Measurements from ENCODE around the gene UMODL1.

UMODL1 gene

DNA sequence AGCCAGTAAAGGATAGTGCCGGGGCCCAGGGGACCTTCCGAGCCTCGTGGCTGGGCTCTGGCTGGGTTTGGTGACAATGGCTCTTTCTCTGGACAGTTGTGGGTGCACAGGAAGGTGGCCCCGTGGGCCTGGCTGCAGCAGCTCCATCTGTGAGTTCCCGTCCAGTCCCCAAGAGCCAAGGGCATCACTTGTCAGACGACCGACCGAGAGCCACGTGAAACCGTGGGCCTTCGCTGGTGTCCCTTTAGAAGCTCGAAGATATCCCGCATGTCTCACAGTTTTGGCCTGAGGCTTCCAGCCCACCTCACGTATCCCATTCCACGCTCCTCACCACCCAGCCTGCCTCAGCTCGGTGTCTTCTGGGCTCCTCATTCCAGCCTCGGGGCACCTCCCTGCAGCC, 27.2 kb upstream of the UMODL1 start:
- peaks cover 22% of the 10 kb centered on the region for H3K27me3 Mint-ChIP-seq (ENCODE audit: low read depth, poor library complexity)
- H3K36me3 Mint-ChIP-seq (ENCODE audit: low read depth): no peaks in the 10 kb centered on the region
- no peak for DNase-seq
- H3K4me1 Mint-ChIP-seq: peaks cover 14% of the 10 kb centered on the region
- H3K9me3 Mint-ChIP-seq: peaks cover 4% of the 10 kb centered on the region
- no peak overlapping the region for H3K4me3 Mint-ChIP-seq
- H3K27ac Mint-ChIP-seq: no peak overlapping the region
- TF ChIP-seq, protein P1, sequence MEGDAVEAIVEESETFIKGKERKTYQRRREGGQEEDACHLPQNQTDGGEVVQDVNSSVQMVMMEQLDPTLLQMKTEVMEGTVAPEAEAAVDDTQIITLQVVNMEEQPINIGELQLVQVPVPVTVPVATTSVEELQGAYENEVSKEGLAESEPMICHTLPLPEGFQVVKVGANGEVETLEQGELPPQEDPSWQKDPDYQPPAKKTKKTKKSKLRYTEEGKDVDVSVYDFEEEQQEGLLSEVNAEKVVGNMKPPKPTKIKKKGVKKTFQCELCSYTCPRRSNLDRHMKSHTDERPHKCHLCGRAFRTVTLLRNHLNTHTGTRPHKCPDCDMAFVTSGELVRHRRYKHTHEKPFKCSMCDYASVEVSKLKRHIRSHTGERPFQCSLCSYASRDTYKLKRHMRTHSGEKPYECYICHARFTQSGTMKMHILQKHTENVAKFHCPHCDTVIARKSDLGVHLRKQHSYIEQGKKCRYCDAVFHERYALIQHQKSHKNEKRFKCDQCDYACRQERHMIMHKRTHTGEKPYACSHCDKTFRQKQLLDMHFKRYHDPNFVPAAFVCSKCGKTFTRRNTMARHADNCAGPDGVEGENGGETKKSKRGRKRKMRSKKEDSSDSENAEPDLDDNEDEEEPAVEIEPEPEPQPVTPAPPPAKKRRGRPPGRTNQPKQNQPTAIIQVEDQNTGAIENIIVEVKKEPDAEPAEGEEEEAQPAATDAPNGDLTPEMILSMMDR (IDR thresholded peaks at IDR 0.05): no peak

DNA sequence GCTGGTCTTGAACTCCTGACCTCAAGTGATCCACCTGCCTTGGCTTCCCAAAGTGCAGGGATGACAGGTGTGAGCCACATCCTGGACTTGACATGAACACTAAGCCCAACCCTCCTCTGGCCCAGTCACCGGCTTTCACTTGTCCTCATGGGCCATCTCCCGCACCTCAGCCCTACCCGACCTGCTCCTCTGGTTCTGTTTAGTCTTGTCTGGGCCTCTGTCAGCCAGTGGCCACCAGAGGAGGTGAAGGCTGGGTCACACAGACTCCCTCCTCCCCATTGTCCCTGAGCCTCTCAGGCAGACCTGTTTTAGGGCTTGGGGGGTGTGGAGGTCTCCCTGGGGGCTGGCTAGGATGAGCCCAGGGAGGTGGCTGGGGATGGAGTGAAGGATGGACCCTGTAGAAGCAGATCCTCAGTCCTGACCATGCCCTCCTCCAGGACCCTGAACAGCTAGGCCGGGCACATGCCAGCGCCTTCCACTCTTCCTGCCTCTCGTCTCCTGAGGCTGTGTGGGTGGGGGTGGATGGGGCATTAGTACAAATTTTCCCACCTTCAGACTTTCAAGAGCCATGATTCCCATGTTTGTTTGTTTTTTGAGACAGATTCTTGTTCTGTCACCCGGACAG, 26.1 kb upstream of the UMODL1 start:
- DNase-seq: no peak
- no peaks in the 10 kb centered on the region for H3K9me3 Mint-ChIP-seq
- peaks cover 15% of the 10 kb centered on the region for H3K4me1 Mint-ChIP-seq
- TF ChIP-seq, protein P1 (IDR thresholded peaks at IDR 0.05): no peak
- H3K4me3 Mint-ChIP-seq: no peak overlapping the region
- no peaks in the 10 kb centered on the region for H3K36me3 Mint-ChIP-seq (ENCODE audit: low read depth)
- peaks cover 27% of the 10 kb centered on the region for H3K27me3 Mint-ChIP-seq (ENCODE audit: low read depth, poor library complexity)
- H3K27ac Mint-ChIP-seq: no peak overlapping the region

DNA sequence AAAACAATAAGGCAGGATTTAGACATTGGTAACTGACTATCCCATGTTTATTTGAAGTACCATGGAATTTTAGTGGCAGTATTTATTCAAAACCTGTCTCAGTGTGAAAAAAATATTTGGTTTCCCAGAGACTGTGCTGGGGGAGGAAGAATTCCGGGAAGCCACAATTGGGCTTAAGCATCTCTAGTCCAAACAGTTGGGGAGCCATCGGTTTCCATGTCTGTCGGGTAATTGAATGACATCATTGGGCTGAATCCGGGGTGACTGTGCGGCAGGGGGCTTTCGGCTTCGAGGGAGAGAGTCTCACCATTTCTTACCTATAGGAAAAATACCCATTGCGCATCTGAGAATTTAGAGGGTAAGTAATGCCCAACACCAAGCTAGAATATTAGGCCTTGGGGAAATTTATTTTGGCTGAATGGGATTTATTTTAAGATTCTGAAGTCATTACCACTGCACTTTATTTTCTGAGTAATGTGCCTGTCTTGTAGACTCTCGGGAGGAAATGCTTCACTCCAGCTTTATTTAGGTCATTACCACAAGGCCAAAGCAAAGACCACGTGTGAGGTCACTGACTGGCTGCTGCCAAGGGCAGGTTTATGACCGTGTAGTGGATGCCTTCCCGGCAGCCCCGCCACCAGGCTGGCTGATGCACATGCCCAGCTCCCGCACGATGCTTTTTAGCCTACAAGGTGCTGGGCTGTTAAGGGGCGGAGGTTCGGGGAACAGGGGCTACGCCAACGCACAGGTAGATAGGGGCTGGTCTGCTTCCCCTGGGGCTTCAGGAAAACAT, 23.1 kb upstream of the UMODL1 start:
- TF ChIP-seq, protein P1 (IDR thresholded peaks at IDR 0.05): no peak
- peaks cover 5% of the 10 kb centered on the region for H3K4me1 Mint-ChIP-seq
- peaks cover 32% of the 10 kb centered on the region for H3K27me3 Mint-ChIP-seq (ENCODE audit: low read depth, poor library complexity)
- peaks cover 6% of the 10 kb centered on the region for H3K9me3 Mint-ChIP-seq
- H3K27ac Mint-ChIP-seq: no peak overlapping the region
- H3K4me3 Mint-ChIP-seq: no peak overlapping the region
- H3K36me3 Mint-ChIP-seq (ENCODE audit: low read depth): no peaks in the 10 kb centered on the region
- DNase-seq: no peak

DNA sequence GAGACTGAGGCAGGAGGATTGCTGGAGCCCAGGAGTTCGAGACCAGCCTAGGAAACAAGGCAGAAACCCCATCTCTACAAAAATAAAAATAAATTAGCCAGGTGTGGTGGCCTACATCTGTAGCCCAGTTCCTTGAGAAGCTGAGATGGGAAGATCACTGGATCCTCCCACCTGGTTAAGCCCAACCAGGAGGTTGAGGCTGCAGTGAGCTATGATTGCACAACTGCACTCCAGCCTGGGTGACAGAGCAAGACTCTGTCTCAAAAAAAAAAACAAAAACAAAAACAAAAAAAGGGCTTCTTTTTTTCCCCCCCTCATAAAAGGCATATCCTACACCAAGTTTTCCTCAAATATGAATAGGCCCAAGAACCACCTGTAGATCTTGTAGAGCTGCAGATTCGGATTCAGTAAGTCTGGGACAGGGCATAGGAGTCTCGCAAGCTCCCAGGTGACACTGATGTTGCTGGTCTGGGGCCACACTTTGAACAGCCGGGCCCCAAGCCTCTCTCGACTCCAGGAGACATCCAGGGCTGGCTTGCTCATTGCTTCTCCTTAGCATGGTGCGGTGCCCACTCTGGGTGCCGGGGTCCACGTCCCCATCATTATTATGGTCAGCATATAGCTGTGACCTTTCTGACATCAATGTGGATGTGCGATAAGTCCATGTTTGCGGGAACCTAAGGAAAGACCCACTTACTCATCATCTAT, 22.1 kb upstream of the UMODL1 start:
- H3K27me3 Mint-ChIP-seq (ENCODE audit: low read depth, poor library complexity): peaks cover 32% of the 10 kb centered on the region
- peaks cover 15% of the 10 kb centered on the region for H3K9me3 Mint-ChIP-seq
- no peak overlapping the region for H3K4me3 Mint-ChIP-seq
- no peak for DNase-seq
- no peaks in the 10 kb centered on the region for H3K36me3 Mint-ChIP-seq (ENCODE audit: low read depth)
- TF ChIP-seq, protein P1 (IDR thresholded peaks at IDR 0.05): no peak
- H3K4me1 Mint-ChIP-seq: peaks cover 5% of the 10 kb centered on the region
- H3K27ac Mint-ChIP-seq: no peak overlapping the region

DNA sequence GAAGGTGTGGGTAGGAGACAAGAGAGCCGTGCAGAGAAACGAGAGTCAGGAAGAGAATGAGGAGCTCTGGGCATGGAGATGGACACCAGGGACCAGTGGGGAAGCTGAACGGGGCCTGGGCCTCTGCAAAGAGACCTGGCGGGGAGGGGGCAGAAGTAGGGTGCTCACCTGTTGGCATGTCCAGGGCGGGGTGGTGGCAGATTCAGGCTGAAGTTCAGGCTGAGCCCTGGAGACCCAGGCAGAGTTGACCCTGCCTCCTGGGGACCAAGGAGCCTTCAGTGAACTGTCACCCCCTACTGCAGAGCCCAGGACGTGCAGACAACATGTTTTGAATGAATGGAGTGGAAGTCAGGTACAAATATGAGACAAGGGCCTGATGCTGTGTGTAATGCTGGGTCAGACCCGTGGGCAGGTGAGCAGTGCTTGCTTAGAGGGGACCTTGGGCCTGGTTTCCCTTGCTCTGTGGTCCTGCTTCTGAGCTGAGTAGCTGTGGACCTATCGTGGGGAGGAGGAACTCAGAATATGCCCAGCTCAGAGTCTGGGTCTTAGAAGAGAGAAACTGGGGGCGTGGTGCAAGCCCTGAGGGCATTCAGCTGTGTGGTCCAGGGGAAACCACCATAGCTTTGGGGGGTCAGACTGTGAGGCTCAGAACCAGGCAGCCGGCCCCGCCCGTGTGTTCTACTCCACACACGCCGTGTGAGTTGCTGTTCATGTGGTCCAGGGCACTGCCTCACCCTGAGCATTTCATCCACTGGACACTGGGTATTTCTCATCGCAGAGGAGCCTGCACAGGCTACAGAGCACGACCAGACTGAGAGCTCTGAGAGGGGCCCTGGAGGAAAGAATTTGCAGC, 21.3 kb upstream of the UMODL1 start:
- Mint-ChIP-seq H3K27me3 (ENCODE audit: low read depth, poor library complexity) (peaks cover 35% of the 10 kb centered on the region), H3K36me3 (ENCODE audit: low read depth) (no peaks in the 10 kb centered on the region), H3K4me1 (peaks cover 5% of the 10 kb centered on the region), H3K4me3 (no peak overlapping the region), H3K27ac (no peak overlapping the region), H3K9me3 (peaks cover 21% of the 10 kb centered on the region)
- TF ChIP-seq, protein P1 (IDR thresholded peaks at IDR 0.05): no peak
- DNase-seq: no peak
